Panc1 (cell line): ENCODE results near the gene D2HGDH. TPM values are rescaled to one million over a fixed set of nuclear protein-coding genes. Genes with fewer than 3 reads are reported as not detected.
A peak's percentile ranks its signal among the peaks of the same experiment; 100 is the strongest.

ENCODE experiments used
- ATAC-seq: fragments of 200-7000 bp; cut with Tn5 transposase; 2 replicates; pipeline ENCODE4 v1.9.1; 2020; ENCODE audit warnings: mild to moderate bottlenecking, moderate library complexity
- BruUV-seq: library from RNA; stranded (reverse); fragments of 400-500 nt; replicated peaks from 2 replicates; lab custom pipeline; 2021; lab: Mats Ljungman, UMichigan
- CTCF ChIA-PET: fragments of 300-600 bp; sonication (Branson Sonifier 250); formaldehyde crosslinking; loops from one replicate; lab custom pipeline; 2022; ENCODE audit warnings: antibody characterized with exemption; lab: Charles Lee
- POLR2A ChIA-PET: fragments of 300-600 bp; sonication (Branson Sonifier 250); formaldehyde crosslinking; loops from one replicate; lab custom pipeline; 2022; ENCODE audit warnings: antibody characterized with exemption; lab: Charles Lee
- DNase-seq: peaks from one replicate; pipeline ENCODE4 v3.0.0-alpha.2; 2010; ENCODE audit warnings: low read depth, low spot score
- H3K27ac ChIP-seq: 2 replicates; pipeline ENCODE4 v1.5.1; 2011; ENCODE audit warnings: mild to moderate bottlenecking, low read length, inconsistent platforms
- H3K27me3 ChIP-seq: fragments of 200-500 bp; sonication (Bioruptor generic); 2 replicates; pipeline ENCODE4 v1.6.0; 2014; ENCODE audit warnings: low read length, inconsistent platforms; ENCODE audit not compliant: control insufficient read depth, insufficient read depth
- H3K36me3 ChIP-seq: fragments of 200-500 bp; sonication (Bioruptor generic); 2 replicates; pipeline ENCODE4 v1.5.1; 2014; ENCODE audit warnings: inconsistent platforms, mild to moderate bottlenecking, low read length, moderate library complexity; ENCODE audit not compliant: control insufficient read depth, insufficient read depth
- H3K4me1 ChIP-seq: 2 replicates; pipeline ENCODE4 v1.5.1; 2011; ENCODE audit warnings: inconsistent platforms, mild to moderate bottlenecking, low read length, moderate library complexity; ENCODE audit not compliant: control insufficient read depth, insufficient read depth
- H3K4me3 ChIP-seq, 2 experiments: 2 replicates each; pipeline ENCODE4 v1.5.1; 2011 to 2012; ENCODE audit warnings: low read depth in 2 of 2, low read length in 2 of 2, mild to moderate bottlenecking in 2 of 2, inconsistent platforms in 1 of 2, moderate library complexity in 1 of 2
- H3K9me3 ChIP-seq: fragments of 200-500 bp; sonication (Bioruptor generic); 2 replicates; pipeline ENCODE4 v1.5.1; 2014; ENCODE audit warnings: low read depth, mild to moderate bottlenecking, inconsistent platforms, low read length, moderate library complexity; ENCODE audit not compliant: control insufficient read depth, insufficient read depth
- POLR2AphosphoS5 ChIP-seq: IDR thresholded peaks from 2 replicates; pipeline ENCODE4 v1.6.1; 2012; ENCODE audit warnings: mild to moderate bottlenecking, low read depth, low read length, moderate library complexity
- SIN3A ChIP-seq: IDR thresholded peaks from 2 replicates; pipeline ENCODE4 v1.6.1; 2012; ENCODE audit warnings: low read depth, mild to moderate bottlenecking, low read length, moderate library complexity, borderline replicate concordance; ENCODE audit not compliant: insufficient read depth
- TCF7L2 ChIP-seq: IDR thresholded peaks from 2 replicates; pipeline ENCODE4 v1.6.1; 2011; ENCODE audit warnings: mild to moderate bottlenecking, low read depth, low read length, inconsistent platforms
- in situ Hi-C: cut with HindIII; loops from 2 replicates; pipeline ENCODE4 v1.10.0; 2016; ENCODE audit warnings: low sequenced_read_pairs, low pct_unique_long_range_greater_than_20kb
- intact Hi-C: fragments of 100-400 bp; cut with micrococcal nuclease; formaldehyde crosslinking; loops from one replicate; pipeline ENCODE4 v1.10.0; 2022; ENCODE audit not compliant: unreplicated experiment
- total RNA-seq: library from RNA; stranded (reverse); gene quantifications from one replicate; pipeline ENCODE4 v1.2.1, GENCODE V29; 2021; ENCODE audit not compliant: unreplicated experiment
- TF ChIP-seq, protein P1 (sequence below), 2 experiments: IDR thresholded peaks; 2 replicates each; pipeline ENCODE4 v1.6.1; 2011 to 2012; ENCODE audit warnings: low read depth in 2 of 2, control low read depth in 1 of 2, low read length in 1 of 2, mild to moderate bottlenecking in 1 of 2, moderate library complexity in 1 of 2; ENCODE audit not compliant: insufficient read depth in 1 of 2
- TF ChIP-seq, protein P2 (sequence below): fragments of 450-650 bp; IDR thresholded peaks from 2 replicates; pipeline ENCODE4 v1.5.1; 2017; ENCODE audit warnings: mild to moderate bottlenecking

Gene D2HGDH
- total RNA-seq, 1 experiment from 2014 or later = 53.0 TPM

DNA sequence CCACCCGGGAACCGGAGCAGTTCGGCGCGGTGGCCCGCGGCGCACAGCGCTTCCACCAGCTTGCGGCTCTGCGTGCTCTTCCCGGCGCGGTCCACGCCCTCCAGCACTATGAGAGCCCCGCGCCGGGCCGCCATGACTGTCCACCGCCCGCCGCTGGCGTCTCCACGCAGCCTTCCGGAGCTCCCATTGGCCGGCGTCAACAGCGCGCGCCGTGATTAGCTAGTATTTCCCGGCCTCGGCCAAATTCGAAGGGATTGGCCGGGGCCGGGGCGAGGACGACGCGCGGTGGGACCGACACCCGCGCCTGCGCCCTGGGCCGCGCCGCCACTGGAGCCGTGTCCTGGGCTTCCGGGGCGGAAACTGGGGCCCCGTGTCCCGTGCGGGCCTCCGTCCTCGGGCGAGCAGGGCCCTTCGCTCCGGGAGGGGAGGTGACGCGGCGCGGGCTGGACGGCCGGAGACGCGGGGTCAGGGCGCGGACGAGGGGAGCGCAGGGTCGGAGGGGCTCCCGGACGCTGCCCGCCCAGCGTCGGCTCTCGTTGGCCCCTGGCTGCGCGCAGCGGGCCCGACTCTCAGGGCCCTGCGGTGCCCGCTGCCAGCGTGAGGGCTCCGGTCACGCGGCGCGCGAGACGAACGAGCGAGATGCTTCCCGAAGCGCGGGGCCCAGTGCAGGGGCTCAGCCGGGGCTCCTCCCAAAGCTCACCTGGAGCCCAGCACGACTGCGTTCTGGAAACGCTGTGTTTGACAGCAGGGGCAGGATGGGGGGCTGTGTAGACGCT, 47.6 kb upstream of the D2HGDH start, which contains the start of gene DTYMK:
DTYMK (minus strand) TSS at position 166 of the 776 bp plus-strand sequence; CDS start at position 134, 32 bp downstream.
- TF ChIP-seq POLR2AphosphoS5 (peak; percentile 82), SIN3A (peak; percentile 91; the same call in 1 of the 2 replicates), TCF7L2 (no peak)
- TF ChIP-seq, protein P1, sequence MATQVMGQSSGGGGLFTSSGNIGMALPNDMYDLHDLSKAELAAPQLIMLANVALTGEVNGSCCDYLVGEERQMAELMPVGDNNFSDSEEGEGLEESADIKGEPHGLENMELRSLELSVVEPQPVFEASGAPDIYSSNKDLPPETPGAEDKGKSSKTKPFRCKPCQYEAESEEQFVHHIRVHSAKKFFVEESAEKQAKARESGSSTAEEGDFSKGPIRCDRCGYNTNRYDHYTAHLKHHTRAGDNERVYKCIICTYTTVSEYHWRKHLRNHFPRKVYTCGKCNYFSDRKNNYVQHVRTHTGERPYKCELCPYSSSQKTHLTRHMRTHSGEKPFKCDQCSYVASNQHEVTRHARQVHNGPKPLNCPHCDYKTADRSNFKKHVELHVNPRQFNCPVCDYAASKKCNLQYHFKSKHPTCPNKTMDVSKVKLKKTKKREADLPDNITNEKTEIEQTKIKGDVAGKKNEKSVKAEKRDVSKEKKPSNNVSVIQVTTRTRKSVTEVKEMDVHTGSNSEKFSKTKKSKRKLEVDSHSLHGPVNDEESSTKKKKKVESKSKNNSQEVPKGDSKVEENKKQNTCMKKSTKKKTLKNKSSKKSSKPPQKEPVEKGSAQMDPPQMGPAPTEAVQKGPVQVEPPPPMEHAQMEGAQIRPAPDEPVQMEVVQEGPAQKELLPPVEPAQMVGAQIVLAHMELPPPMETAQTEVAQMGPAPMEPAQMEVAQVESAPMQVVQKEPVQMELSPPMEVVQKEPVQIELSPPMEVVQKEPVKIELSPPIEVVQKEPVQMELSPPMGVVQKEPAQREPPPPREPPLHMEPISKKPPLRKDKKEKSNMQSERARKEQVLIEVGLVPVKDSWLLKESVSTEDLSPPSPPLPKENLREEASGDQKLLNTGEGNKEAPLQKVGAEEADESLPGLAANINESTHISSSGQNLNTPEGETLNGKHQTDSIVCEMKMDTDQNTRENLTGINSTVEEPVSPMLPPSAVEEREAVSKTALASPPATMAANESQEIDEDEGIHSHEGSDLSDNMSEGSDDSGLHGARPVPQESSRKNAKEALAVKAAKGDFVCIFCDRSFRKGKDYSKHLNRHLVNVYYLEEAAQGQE (IDR thresholded peaks at IDR 0.05; ENCODE audit: insufficient read depth in 1 of 2, low read depth in 2 of 2, low read length in 1 of 2) = peak in 1 of 2 experiments; percentile 57; a peak in 1 of 4 replicates
- TF ChIP-seq, protein P2, sequence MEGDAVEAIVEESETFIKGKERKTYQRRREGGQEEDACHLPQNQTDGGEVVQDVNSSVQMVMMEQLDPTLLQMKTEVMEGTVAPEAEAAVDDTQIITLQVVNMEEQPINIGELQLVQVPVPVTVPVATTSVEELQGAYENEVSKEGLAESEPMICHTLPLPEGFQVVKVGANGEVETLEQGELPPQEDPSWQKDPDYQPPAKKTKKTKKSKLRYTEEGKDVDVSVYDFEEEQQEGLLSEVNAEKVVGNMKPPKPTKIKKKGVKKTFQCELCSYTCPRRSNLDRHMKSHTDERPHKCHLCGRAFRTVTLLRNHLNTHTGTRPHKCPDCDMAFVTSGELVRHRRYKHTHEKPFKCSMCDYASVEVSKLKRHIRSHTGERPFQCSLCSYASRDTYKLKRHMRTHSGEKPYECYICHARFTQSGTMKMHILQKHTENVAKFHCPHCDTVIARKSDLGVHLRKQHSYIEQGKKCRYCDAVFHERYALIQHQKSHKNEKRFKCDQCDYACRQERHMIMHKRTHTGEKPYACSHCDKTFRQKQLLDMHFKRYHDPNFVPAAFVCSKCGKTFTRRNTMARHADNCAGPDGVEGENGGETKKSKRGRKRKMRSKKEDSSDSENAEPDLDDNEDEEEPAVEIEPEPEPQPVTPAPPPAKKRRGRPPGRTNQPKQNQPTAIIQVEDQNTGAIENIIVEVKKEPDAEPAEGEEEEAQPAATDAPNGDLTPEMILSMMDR = no peak
- POLR2A ChIA-PET = interaction anchor here (0.6 to 0.8 kb wide), 4 partner anchors 10 to 28 kb away, joined by 3 to 7 read pairs (median 4); partner anchors contain the start of gene ING5
- no peak for DNase-seq

DNA sequence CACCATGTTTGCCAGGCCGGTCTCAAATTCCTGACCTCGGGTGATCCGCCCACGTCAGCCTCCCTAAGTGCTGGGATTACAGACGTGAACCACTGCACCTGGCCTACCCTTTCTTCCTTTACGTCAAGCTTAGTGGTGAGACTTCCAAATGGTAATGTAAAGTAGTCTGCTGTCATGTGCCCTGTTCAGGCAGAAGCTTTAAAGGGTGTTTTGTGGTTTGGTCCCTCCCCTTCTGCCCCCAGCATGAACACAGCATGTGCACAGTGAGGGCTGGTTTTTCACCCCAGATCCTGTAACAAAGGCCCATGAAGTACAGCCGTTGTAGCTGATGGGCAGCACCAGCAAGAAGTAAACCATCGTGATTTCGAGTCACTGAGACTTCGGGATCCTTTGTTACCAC, 45.1 kb upstream of the D2HGDH start:
- ChIA-PET POLR2A (no interaction called here), CTCF (no interaction called here)
- H3K4me1 ChIP-seq = peaks cover 14% of the 10 kb centered on the region
- BruUV-seq = no TSS peak
- no peaks in the 10 kb centered on the region for H3K27me3 ChIP-seq
- intact Hi-C loops = no loop called here
- no peak for TF ChIP-seq SIN3A
- TF ChIP-seq TCF7L2 = no peak
- TF ChIP-seq, protein P1 (IDR thresholded peaks at IDR 0.05; ENCODE audit: insufficient read depth in 1 of 2, low read depth in 2 of 2, low read length in 1 of 2) = no peak
- TF ChIP-seq, protein P2 = no peak
- no peak for TF ChIP-seq POLR2AphosphoS5
- H3K36me3 ChIP-seq = peaks cover 12% of the 10 kb centered on the region
- H3K4me3 ChIP-seq = no peak overlapping the region
- ATAC-seq (no peak), DNase-seq (no peak)
- H3K9me3 ChIP-seq = no peaks in the 10 kb centered on the region
- in situ Hi-C loops = no loop called here
- H3K27ac ChIP-seq = no peak overlapping the region

More for the DNA sequence above, 47.6 kb upstream of the D2HGDH start, which contains the start of gene DTYMK:
- in situ Hi-C loops = no loop called here
- H3K9me3 ChIP-seq = no peaks in the 10 kb centered on the region
- peak within 1 kb of the TSS; percentile 52 to 97 for H3K4me3 ChIP-seq
- CTCF ChIA-PET = interaction anchor here (0.7 kb wide), 1 partner anchor 47 kb away, joined by 4 read pairs; no protein-coding TSS in a partner anchor
- peak; percentile 99 for ATAC-seq
- no peaks in the 10 kb centered on the region for H3K27me3 ChIP-seq
- H3K27ac ChIP-seq = peak within 1 kb of the TSS; percentile 93
- intact Hi-C loops = no loop called here
- no TSS peak for BruUV-seq
- H3K36me3 ChIP-seq = peaks cover 17% of the 10 kb centered on the region
- peaks cover 14% of the 10 kb centered on the region for H3K4me1 ChIP-seq
